ENCODE results near the gene LOXHD1. TPM values are rescaled to one million over a fixed set of nuclear protein-coding genes. Genes with fewer than 3 reads are reported as not detected.

The LOXHD1 gene
- total RNA-seq, 1 donor from 2014 or later, result not detected

- no peak for DNase-seq (ENCODE audit: low read depth)
- TF ChIP-seq CTCF (conservative IDR thresholded peaks at IDR 0.05; ENCODE audit: low read depth, low read length), result no peak
- no peak overlapping the region for H3K4me3 ChIP-seq (ENCODE audit: low read depth, low read length)
Observed at GRCh38 chr18:46675112-46675511, 18.1 kb upstream of the LOXHD1 start.

DNA sequence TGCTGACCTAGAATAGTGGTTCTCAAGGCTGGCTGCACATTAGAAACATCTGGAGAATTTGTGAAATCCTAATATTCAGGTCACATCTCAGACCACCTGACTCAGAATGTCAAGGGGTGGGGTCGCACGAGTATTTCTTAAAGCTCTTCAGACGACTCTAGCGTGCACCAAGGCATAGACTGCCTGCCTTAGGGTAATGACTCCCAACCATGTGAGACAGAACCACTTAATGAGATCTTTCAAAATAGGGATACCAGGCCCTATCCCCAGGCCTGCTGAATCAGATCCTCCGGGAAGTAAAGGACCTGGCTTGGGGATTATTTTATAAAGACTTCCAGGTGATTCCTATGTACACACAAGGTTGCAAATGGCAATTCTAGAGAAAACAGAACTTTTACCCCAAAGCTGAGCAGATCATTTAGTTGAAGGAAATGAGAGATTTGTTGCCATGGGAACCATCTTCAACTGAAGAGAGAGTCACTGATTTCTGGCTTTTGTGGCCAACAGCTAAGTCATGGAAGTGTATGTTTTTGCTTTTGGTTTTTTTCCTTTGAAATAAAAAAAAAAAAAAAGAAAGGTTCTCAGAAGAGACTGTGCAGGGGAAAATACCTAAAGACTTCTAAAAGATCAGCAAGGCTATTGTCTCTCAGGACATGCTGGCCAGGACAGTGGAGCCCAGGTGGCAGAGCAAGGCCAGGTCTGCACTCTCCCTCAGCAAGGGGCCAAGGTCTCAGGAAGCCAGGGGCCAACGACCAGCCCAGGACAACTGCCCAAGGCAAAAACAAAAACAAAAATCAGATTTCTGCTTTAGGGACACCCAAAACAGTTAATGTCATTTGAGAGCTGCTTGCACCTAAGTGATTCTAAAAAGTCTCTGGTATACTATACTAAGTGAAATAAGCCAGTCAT, 15.3 kb upstream of the LOXHD1 start:
- no peak overlapping the region for H3K4me3 ChIP-seq (ENCODE audit: low read depth, low read length)
- DNase-seq (ENCODE audit: low read depth), result no peak
- no peak for TF ChIP-seq CTCF (conservative IDR thresholded peaks at IDR 0.05; ENCODE audit: low read depth, low read length)

DNA sequence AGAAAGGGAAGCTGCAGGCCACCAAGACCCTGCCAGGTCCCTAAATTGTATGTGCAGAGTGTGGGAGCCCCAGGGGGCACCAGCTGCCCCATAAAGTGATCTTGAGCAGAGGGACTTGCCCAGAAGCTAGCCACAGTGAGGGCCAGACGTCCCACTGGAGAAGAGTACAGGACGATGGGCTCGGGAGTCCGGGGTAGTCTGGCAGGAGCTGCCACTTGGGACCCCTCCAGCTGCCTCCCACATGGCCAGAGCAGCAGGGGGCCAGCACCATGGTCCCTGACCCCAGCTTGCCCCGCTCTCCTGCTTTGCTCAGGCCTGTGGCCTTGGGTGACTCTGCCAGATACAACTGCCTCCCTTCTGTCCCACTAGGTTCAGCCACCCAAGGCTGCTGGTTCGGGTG, 11.7 kb upstream of the LOXHD1 start:
- TF ChIP-seq CTCF (conservative IDR thresholded peaks at IDR 0.05; ENCODE audit: low read depth, low read length), result no peak
- no peak overlapping the region for H3K4me3 ChIP-seq (ENCODE audit: low read depth, low read length)
- no peak for DNase-seq (ENCODE audit: low read depth)

DNA sequence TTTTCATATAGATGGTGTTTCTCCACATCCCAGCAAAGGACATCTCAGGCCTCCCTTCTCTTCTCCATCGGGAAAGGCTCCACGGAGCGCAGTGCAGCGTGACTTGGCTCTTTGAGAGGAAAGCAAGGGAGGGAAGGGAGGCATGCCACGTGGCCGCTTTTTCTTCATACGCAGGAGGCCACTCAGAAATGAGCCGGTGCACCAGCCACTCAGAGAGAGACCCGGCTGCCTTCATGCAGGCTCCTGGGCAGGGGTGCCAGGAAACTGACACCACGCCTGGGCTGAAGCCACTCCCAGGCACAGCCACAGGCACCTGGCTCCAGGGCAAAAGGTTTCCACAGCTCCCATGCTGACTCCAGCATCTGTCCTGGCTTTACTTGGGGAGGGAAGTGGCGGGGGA, 11.1 kb upstream of the LOXHD1 start:
- no peak overlapping the region for H3K4me3 ChIP-seq (ENCODE audit: low read depth, low read length)
- DNase-seq (ENCODE audit: low read depth), result no peak
- TF ChIP-seq CTCF (conservative IDR thresholded peaks at IDR 0.05; ENCODE audit: low read depth, low read length), result no peak

DNA sequence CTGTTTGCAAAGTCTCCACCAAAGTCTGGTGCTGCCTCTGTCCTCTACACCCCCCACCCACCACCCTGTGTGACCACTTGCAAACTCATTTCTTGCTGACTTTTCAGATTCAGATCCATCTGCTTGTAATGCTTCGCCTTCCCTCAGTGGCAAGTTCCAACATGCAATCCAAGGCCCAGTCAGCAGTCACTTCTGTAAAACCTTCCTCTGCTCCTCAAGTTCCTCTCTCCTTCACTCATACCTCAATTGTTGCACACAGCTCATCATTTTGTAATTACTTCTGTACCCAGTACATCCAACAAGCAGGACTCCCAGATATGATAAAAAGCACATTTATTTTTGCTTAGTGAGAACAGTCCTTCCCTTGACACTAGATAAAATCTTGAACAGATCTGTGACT, 6.5 kb upstream of the LOXHD1 start:
- no peak overlapping the region for H3K4me3 ChIP-seq (ENCODE audit: low read depth, low read length)
- no peak for DNase-seq (ENCODE audit: low read depth)
- no peak for TF ChIP-seq CTCF (conservative IDR thresholded peaks at IDR 0.05; ENCODE audit: low read depth, low read length)

DNA sequence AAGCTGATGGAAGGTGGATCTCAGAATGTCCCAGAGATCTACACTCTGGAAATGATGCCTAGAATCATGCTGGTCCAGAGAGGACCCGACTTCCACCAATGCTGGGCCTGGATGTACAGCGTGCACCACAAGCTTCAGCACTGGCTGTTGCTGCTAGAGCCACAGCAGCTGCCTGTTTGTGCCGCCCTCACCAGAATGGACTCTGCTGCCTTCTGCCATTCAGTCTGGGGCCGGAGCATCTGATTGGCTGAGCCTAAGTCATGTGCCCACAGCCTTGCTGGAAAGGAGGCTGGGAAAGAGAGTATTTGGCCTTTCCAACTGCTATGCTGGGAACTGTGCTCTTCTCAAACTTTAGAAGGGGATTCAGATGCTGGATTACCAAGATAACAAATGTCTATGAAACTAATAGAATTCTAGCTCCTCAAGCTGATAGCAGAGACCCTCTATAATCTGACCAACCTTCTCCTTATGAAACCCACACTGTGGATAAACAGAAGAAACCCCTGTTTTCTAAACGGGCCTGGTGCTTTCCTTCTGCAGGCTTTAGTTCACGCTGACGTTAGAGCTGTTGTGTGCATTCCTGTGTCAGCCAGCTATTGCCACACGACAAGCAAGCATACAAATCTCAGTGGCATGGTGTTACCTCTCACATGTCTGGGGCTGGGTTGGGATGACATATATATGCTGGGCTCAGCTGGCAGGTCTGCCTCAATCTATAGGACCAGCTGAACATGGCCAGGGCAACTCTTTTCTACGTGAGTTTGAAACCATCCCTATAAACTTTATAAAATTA, 4.1 kb upstream of the LOXHD1 start:
- DNase-seq (ENCODE audit: low read depth), result no peak
- TF ChIP-seq CTCF (conservative IDR thresholded peaks at IDR 0.05; ENCODE audit: low read depth, low read length), result no peak

More for the DNA sequence above, 4.1 kb upstream of the LOXHD1 start:
- H3K4me3 ChIP-seq (ENCODE audit: low read depth, low read length), result no peak overlapping the region
